HG03095 (cell line): ENCODE results near the gene PC.
A peak's percentile ranks its signal among the peaks of the same experiment; 100 is the strongest.
"Not testable (repeated sequence)": the region's sequence is repeated elsewhere in the genome, so short reads cannot be mapped to it uniquely, and the experiment has no call there.

Source experiments
- ATAC-seq: cut with Tn5 transposase; IDR thresholded peaks from one replicate; pipeline ENCODE4 v1.9.1; 2021; ENCODE audit warnings: moderate library complexity; ENCODE audit not compliant: unreplicated experiment

Gene PC

DNA sequence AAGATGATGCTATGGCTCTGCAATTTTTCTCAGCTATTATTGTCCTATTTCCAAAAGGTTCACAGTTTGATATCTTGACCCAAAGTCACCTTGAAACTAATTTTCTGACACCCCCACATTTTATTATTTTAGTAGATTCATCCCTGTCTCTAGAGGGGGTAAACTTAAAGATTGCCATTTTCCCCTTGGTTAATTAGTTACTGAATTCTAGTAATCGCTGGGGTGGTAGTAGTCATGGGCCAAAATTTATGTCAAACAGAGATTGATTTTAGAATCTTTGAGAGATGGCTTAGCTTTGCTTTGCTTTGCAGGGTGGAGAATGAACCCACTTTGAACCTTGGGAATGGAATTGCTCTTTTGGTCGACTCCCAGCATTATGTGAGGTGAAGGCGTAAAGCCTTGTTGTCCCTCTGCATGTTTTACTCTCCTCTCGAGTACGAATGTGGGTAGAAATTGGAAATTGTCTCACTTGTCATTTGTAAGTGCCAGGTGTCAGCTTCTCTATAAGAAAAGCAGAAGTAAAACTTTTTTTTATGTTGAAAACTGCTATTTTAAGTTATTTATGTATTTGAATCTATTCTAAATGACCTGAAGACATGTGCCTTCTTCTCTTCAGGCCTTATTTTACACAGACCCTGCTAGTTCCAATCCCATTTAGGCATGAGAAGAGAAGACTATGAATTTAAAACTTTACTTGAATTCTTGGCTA, 157.3 kb downstream of the PC start:
- ATAC-seq: peak; percentile 67

DNA sequence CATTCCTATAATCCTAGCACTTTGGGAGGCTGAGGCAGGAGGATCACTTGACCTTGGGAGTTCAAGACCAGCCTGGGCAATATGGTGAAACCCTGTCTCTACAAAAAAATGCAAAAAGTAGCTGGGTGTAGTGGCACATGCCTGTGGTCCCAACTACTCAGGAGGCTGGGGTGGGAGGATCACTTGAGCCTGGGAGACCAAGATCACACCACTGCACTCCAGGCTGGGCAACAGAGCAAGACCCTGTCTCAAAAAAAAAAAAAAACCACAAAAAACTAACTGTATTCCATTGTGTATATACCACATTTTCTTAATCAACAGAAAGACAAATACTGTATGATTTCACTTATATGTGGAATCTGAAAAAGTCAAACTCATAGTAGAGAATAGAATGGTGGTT, 158.4 kb downstream of the PC start:
- not testable (repeated sequence) for ATAC-seq
